D341Med (cell line): ENCODE results near the gene MISP.
A peak's percentile ranks its signal among the peaks of the same experiment; 100 is the strongest.
"Not testable (repeated sequence)": the region's sequence is repeated elsewhere in the genome, so short reads cannot be mapped to it uniquely, and the experiment has no call there.

Experiments
- DNase-seq: peaks from one replicate; pipeline ENCODE4 v3.0.0; 2012; ENCODE audit warnings: low spot score

The MISP gene

DNA sequence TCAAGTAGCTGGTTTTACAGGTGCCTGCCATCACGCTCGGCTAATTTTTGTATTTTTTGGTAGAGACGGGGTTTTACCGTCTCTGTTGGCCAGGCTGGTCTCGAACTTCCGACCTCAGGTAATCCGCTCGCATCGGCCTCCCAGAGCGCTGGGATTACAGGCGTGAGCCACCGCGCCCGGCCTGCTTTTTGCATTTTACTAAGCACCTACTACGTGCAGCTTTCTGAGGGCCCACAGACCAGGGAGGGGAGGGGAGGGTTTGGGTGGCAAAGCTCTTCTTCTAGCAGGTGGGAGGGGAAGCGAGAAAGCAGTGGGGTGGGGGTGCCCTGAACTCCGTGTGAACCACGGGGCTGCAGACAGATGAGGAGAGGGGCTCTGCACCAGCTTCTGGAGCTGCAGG, 27.2 kb upstream of the MISP start:
- no peak for DNase-seq

DNA sequence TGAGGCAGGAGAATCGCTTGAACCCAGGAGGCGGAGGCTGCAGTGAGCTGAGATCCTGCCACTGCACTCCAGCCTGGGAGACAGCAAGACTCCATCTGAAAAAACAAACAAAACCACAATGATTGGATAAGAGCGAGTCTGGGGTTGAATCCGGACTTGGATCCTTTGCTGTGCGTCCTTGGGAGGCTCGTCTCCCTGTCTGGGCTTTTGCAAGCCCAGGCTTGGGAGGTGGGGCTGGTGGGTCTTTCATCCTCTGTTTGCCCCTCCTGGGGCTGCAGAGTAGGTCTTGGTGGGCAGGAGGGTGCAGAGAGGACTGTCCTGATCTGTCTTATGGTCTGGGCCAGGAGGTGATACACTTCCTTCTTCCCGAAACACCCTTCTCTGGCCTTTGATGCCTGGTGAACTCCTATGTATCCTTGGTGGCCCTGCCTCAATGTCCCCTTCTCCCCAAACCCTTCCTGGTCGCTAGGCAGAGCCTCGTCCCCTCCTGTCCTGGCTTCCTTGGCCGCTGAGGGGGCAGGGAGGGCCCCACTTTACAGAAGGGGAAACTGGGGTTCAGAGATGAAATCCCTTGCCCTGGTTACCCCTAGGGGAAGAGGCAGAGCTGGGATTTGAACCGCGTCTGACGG, 25.3 kb upstream of the MISP start:
- no peak for DNase-seq

DNA sequence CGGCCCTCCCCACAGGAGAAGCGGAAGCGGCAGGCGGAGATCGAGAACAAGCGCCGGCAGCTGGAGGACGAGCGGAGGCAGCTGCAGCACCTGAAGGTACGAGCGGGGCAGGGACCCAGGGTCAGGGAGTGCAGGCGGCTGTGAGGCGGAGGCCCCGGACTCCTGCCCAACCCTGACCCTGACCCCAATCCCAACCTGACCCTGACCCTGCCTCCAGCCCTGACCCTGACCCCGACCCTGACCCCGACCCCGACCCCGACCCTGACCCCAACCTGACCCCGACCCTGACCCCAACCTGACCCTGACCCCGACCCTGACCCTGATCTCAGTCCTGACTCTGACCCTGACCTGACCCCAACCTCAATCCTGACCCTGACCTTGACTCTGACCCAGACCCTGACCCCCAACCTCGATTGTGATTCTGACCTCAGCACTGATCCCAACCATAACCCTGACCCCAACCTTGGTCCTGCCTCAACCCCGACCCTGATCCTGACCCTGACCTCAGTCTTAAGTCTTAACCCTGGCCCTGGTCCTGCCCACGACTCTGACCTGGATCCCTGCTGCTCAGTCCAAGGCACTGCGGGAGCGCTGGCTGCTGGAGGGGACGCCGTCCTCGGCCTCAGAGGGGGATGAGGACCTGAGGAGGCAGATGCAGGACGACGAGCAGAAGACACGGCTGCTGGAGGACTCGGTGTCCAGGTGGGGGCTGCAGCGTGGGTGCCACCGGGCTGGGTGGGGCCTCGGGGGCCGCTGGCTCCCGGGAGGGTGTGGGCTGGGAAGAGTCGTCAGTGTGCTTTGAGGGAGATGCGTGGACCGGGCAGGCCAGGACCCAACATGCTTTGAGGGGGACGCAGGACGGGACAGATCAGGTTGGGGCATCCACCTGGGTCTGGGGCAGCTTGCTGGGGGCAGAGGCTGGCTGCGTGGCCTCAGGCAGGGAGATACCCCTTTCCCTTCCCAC, 23.6 kb upstream of the MISP start:
- peak; percentile 52 for DNase-seq

DNA sequence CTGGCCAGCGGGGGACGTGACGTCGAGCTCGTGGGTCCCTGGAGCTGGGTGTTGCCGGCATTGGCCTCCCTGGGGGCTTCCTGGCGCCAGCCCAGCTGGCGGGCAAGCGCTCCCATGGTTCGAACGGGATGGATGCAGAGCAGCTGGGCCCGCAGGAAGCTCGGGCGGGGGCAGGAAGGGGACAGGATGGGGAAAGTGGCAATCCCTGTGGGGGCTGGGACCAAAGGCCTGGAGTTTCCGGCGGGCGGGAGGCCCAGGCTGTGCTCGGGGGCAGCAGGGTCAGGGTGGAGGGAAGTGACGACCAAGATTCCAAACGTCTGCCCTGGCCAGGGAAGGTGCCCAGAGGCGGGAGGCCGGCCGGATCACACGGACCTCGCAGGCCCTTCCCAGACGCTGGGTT, 22.9 kb upstream of the MISP start:
- DNase-seq: peak; percentile 58

DNA sequence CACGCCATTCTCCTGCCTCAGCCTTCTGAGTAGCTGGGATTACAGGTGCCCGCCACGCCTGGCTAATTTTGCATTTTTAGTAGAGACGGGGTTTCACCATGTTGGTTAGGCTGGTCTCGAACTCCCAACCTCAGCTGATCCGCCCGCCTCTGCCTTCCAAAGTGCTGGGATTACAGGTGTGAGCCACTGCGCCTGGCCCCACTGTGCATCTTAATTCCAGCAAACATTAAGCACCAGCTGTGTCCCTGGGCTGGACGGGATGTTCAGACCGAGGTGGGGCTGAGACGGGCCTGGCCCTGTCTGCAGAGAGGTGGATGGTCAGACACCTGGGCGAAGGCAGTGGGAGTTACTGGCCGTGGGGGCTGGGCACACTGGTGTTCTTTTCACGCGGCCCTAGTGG, 21.3 kb upstream of the MISP start:
- DNase-seq: not testable (repeated sequence)

DNA sequence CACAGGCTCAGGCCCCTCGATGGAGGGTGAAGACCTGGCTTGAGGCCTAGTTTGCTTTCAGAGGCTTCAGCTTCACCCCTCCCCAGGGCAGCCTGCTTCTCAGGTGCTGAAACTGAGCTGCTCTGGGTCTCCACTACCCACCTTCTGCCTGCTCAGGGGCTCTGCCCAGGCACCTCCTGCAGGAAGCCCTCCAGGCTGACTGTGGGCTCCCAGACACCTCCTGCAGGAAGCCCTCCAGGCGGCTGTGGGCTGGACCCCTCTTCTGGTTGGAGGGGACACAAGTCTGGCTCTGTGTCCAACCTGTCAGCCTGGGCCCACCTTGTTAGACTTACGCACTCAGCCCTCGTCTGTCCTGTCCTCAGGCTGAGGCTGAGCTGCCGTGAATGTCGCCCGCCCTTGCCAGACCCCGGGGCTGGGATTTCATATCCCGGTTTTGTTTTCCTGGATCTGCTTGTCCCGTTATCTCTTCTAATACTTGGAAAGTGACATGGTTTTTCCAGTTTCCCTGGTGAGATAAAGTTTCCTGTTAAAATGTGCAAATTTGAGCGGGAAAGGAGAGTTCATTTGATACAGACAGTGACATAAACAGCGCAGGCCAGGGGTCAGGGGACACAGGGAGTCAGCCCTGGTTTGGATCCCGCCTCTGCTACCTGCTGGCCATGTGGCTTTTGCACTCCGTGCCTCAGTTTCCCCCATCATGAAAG, 20.8 kb upstream of the MISP start:
- DNase-seq: no peak

DNA sequence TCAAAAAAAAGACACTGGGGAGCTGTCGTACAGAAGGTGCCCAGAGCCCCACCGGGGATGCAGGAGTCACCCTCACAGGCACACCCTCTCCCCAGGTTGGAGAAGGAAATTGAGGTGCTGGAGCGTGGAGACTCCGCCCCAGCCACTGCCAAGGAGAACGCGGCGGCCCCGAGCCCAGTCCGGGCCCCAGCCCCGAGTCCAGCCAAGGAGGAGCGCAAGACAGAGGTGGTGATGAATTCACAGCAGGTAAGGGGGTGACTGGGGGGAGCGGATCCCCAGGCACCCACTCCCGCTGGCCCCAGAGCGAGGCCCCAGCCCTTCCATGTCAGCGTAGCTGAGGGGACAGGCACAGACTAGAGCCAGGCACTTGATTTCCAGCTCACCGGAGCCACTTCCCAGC, 19.9 kb upstream of the MISP start:
- no peak for DNase-seq

DNA sequence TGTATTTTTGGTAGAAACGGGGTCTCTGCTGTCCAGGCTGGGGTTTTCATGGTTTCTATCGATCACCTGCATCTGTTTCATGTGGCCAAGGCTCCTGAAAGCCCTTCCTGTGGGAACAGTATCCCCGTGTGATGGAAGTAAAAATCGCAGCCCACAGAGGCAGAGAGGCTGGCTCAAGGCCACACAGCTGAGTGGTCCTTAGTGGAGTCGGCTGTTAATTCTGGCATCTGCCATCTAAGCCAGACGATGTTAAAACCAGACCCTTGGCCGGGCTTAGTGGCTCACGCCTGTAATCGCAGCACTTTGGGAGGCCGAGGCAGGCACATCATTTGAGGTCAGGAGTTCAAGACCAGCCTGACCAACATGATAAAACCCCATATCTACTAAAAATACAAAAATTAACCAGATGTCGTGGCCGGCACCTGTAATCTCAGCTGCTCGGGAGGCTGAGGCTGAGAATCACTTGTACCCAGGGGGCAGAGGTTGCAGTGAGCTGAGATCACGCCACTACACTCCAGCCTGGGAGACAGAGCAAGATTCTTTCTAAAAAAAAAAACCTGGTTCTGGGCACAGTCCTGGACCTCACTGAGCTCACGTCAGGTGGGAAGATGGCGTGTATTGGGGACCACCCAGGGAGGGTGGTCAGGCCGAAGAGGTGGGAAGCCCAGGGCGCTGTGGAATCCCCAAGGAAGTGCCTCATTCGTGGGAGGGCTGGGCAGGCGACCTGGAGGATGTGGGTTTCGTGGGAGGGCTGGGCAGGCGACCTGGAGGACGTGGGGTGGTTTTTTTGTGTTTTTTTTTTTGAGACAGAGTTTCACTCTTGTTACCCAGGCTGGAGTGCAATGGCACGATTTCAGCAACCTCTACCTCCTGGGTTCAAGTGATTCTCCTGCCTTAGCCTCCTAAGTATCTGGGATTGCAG, 18.5 kb upstream of the MISP start:
- DNase-seq: no peak

DNA sequence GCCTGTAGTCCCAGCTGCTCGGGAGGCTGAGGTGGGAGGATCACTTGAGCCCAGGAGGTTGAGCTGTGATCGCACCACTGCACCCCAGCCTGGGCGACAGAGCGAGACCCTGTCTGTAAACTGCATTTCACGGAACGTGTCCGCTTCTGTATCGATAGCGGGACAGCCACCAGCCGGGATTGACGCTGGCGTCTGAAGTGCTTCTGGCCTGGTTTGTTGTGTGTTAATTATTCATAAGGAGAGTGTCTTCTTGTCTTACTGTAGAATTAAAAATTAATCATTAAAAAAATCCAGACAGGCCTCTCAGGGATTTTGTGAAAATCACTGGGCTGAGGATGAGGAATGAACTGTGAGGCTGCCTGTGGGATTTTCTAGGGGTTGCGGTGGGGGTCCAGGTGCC, 16.2 kb upstream of the MISP start:
- DNase-seq: no peak

DNA sequence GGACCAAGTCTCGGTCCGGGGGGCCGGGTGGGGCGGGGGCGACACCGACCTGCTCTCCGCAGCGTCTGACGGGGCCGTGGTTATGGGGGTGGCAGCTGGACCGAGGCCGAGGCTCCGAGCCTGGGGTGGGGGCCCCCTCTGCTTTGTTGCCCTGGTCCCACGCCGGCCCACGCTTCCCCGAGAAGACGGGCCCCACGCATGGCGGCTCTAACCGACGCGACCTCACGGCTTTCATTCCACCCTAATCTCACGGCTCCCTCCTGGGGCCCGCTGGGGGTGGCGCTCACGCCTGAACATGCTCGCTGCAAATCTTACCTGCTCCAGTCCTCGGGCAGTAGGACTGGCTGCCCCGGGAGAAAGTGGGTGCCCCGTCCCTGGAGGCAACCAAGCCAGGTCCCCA, 14.8 kb upstream of the MISP start:
- no peak for DNase-seq

DNA sequence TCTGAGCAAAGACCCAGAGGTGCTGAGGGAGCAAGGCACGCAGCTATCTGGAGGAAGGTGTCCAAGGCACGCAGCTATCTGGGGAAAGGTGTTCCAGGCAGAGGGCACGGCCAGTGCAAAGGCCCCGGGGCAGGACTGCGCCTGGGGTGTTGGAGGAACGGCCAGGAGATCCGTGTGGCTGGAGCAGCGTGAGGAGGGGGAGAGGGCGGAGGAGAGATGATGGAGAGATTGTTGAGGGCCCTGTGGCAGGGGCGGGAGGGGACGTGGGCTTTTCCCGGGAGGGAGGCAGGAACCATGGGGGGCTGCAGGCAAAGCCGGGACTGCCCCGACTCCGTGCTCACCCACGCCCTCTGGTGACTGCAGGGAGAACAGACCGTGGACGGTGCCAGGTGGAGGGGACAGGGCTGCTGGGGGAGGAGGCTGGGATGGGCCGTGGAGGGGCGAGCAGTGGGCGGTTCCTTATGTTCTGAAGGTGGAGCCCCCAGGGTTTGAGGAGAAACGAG, 13.3 kb upstream of the MISP start:
- peak; percentile 88 for DNase-seq

DNA sequence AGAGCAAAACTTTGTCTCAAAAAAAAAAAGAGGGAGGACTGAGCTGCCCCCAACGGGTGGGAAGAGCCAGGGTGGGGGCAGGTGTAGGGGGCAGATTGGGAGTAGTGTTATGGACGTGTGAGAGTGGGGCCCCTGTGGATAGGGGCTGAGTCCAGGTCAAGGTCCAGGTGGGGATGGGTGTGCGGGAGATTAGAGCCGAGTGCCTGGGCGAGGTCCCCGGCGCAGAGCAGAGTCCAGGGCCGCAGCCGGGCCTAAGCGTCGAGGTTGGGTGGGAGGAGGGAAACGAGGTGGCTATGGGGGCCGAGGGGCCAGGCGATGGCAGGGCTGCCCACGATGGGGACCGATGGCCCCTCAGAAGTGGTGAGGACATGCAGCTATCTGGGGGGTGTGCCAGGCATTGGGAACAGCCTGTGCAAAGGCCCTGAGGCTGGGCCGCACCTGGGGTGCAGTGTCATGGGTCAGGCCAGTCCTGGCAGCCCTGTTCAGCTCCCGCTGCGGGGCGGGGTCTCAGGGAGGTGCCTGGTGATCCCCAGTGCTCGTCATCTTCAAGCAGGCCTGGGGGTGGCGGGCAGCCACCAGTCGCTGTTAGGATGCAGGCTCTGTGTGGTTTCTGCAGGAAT, 12.3 kb upstream of the MISP start:
- no peak for DNase-seq

DNA sequence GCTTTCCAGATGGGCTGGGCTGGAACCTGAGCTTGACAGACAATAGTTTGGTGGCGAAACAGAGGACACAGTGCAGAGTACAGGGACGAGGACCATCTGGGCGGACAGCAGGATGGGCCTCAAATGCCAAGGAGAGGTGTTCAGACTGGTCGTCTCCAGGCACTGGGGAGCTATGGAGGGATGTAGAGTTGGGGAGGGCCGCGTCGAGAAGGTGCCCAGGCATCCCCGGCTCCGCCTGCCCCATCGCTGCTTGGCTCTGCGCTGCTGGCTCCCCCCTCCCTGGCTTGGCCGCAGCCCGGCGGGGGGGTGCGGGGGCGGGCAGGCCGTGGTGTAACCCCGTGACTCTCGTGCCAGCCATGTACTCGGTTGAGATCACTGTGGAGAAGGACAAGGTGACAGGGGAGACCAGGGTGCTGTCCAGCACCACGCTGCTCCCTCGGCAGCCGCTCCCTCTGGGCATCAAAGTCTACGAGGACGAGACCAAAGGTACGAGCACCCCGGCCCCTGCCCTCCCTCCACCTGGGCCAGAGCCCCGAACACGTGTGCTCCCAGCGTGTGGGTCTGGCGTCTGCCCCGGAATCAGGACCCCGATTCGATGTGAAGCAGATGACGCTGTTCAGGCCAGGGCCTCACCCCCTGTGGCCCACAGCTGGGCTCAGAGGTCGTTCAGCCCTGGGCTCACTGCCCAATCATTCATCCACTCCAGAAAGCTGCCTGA, 10.8 kb upstream of the MISP start:
- no peak for DNase-seq

DNA sequence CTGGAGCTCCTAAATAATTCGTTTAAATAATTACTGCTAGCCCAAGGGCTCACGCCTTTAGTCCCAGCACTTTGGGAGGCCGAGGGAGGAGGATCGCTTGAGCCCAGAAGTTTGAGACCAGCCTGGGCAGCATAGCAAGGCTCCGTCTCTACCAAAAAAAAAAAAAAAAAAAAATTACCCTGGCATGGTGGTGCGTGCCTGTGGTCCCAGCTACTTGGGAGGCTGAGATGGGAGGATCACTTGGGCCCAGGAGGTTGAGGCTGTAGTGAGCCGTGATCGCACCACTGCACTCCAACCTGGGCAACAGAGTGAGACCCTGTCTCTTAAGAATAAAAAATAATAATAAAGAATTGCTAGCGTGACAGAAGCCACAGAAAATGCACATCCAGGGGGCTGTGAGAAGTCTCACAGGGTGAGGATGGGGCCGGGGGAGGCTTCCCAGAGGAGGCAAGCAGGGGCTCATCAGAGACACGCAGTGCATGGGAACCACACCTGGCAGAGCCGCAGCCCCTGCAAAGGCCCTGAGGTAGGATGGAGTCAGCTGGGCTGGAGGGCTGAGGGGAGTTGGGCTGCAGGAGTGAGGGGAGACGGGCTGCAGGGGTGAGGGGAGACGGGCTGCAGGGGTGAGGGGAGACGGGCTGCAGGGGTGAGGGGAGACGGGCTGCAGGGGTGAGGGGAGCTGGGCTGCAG, 10.0 kb upstream of the MISP start:
- not testable (repeated sequence) for DNase-seq

DNA sequence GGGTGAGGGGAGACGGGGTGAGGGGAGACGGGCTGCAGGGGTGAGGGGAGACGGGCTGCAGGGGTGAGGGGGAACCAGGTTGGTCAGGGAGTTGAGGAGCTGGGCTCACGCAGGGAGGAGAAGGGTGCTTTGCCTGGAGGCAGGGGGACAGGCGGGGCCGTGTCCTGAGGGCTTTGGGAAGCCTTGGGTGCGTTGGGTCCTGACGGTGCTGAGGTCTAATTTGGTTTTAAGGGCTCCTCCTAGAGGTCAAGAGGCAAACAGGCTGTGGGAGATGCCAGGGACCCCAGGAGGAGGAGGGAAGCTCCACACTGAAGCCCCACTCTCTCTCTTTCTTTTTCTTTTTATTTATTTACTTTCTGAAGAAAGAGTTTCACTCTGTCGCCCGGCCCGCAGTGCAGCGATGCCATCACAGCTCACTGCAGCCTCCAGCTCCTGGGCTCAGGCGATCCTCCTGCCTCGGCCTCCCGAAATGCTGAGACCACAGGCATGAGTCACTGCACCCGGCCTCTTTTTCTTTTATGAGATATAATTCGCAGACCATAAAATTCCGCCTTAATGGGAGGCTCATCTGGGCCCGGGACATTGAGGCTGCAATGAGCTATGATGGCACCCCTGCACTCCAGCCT, 9.3 kb upstream of the MISP start:
- DNase-seq: peak; percentile 69

DNA sequence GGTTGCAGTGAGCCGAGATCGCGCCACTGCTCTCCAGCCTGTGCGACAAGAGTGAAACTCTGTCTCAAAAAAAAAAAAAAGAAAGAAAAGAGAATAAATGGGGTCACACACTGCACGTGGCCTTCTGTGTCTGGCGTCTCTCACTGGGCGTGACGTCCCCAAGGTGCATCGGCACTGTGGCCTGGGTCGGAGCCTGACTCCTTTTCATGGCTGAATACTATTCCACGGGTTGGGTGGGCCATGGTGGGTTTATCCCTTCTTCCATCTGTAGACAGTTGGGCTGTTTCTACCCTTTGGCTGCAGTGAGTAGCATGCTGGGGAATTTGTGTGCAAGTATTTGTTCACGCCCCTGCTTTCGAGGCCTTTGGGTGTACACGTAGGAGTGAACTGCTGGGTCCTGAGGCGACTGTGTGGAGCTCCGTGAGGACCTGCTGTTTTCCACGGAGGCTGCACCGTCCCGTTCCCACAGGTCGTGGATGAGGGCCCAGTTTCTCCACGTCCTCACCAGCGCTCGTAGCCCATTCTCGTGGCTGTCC, 8.3 kb upstream of the MISP start:
- DNase-seq: no peak

DNA sequence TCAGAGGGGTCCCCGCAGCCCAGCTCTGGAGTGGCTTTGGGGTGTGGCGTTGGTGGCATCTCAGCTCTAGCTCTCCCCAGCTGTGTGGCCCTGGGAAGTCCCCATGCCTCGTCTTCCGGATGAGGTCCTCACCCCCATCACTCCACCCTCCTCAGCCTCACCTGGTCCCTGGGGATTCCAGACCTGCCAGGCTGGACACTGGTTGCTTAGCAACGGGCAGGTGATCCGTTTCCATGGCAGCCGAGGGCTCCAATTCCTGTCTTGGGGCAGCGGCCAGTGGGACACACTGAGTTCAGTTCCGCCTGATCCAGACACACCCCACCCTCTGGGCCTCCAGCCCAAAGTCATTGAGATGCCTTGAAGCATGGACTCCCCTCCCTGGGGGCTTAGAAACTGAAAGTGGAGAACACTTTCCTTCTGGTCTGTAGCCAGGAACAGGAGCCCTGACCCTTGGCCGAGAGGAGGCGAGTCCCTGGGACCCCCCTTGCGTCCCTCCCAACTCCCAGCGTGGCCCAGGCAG, 7.7 kb upstream of the MISP start:
- no peak for DNase-seq

DNA sequence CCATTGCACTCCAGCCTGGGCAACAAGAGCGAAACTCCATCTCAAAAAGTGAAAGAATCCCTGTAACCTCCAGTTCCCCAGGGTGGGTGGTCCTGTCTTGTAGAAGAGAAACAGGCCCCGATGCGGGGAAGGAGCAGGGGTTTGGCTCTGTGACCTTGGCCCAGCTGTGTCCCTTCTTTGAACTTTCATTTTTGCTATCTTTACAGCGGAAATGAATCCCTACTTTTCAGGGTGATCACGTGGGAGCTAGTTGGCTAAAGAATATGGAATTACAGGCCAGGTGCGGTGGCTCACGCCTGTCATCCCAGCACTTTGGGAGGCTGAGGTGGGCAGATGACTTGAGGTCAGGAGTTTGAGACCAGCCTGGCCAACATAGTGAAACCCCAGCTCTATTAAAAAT, 5.8 kb upstream of the MISP start:
- DNase-seq: not testable (repeated sequence)
